Astrocyte (in vitro differentiated cells and primary cell): ENCODE data around the gene FOXK2. TPM values are rescaled to one million over a fixed set of nuclear protein-coding genes. Genes with fewer than 3 reads are reported as not detected.

ENCODE experiments used
- DNase-seq: peaks from one replicate; pipeline ENCODE4 v3.0.0-alpha.2; 2010; ENCODE audit warnings: low read depth
- FAIRE-seq: peaks from 2 replicates; lab custom pipeline; 2011; peaks lifted over from hg19 to GRCh38; lab: Jason Lieb, UNC
- H2AFZ ChIP-seq: 2 replicates; pipeline ENCODE4 v1.6.0; 2012; ENCODE audit warnings: low read depth, low read length, inconsistent platforms
- H3K27ac ChIP-seq: 2 replicates; pipeline ENCODE4 v1.5.1; 2011; ENCODE audit warnings: low read depth, low read length, inconsistent platforms
- H3K27me3 ChIP-seq: 2 replicates; pipeline ENCODE4 v1.6.0; 2011; ENCODE audit warnings: low read length, inconsistent platforms; ENCODE audit not compliant: insufficient read depth
- H3K36me3 ChIP-seq: 2 replicates; pipeline ENCODE4 v1.5.1; 2011; ENCODE audit warnings: low read length, inconsistent platforms; ENCODE audit not compliant: insufficient read depth
- H3K4me1 ChIP-seq: 2 replicates; pipeline ENCODE4 v1.5.1; 2011; ENCODE audit warnings: low read length, inconsistent platforms; ENCODE audit not compliant: insufficient read depth
- H3K4me2 ChIP-seq: 2 replicates; pipeline ENCODE4 v1.6.0; 2012; ENCODE audit warnings: low read length, inconsistent platforms
- H3K4me3 ChIP-seq: 2 replicates; pipeline ENCODE4 v1.5.1; 2011; ENCODE audit warnings: low read depth, mild to moderate bottlenecking, low read length, inconsistent platforms; ENCODE audit not compliant: insufficient read depth
- H3K79me2 ChIP-seq: 2 replicates; pipeline ENCODE4 v1.6.0; 2012; ENCODE audit warnings: mild to moderate bottlenecking, low read length, inconsistent platforms; ENCODE audit not compliant: insufficient read depth
- H3K9ac ChIP-seq: 2 replicates; pipeline ENCODE4 v1.6.0; 2012; ENCODE audit warnings: mild to moderate bottlenecking, low read length, inconsistent platforms
- H3K9me3 ChIP-seq: 2 replicates; pipeline ENCODE4 v1.5.1; 2012; ENCODE audit warnings: low read depth, mild to moderate bottlenecking, low read length, inconsistent platforms; ENCODE audit not compliant: insufficient read depth
- H4K20me1 ChIP-seq: 2 replicates; pipeline ENCODE4 v1.6.0; 2012; ENCODE audit warnings: low read length, inconsistent platforms; ENCODE audit not compliant: insufficient read depth
- H3K27ac Mint-ChIP-seq: one replicate; pipeline ENCODE4 v1.8.0; 2021; ENCODE audit warnings: mild to moderate bottlenecking, mixed read lengths; ENCODE audit not compliant: unreplicated experiment
- H3K27me3 Mint-ChIP-seq: one replicate; pipeline ENCODE4 v1.8.0; 2021; ENCODE audit warnings: low read depth, mixed read lengths; ENCODE audit not compliant: unreplicated experiment
- H3K36me3 Mint-ChIP-seq: one replicate; pipeline ENCODE4 v1.8.0; 2021; ENCODE audit warnings: low read depth, mixed read lengths; ENCODE audit not compliant: unreplicated experiment
- H3K4me1 Mint-ChIP-seq: one replicate; pipeline ENCODE4 v1.8.0; 2021; ENCODE audit warnings: low read depth, mixed read lengths; ENCODE audit not compliant: unreplicated experiment
- H3K4me3 Mint-ChIP-seq: one replicate; pipeline ENCODE4 v1.8.0; 2021; ENCODE audit warnings: mild to moderate bottlenecking, moderate library complexity, mixed read lengths; ENCODE audit not compliant: unreplicated experiment
- H3K9me3 Mint-ChIP-seq: one replicate; pipeline ENCODE4 v1.8.0; 2021; ENCODE audit warnings: mild to moderate bottlenecking, mixed read lengths; ENCODE audit not compliant: unreplicated experiment
- EZH2 ChIP-seq: IDR thresholded peaks from 2 replicates; pipeline ENCODE4 v1.6.1; 2012; ENCODE audit warnings: mild to moderate bottlenecking, low read length, inconsistent platforms; ENCODE audit not compliant: insufficient read depth
- total RNA-seq: library from RNA; stranded (reverse); gene quantifications from 2 replicates; pipeline ENCODE4 v1.2.1, GENCODE V29; 2021
- TF ChIP-seq, protein P1 (sequence below): IDR thresholded peaks from 2 replicates; pipeline ENCODE4 v1.5.1; 2011; ENCODE audit warnings: low read depth, mild to moderate bottlenecking, inconsistent platforms, low read length, moderate library complexity; ENCODE audit not compliant: insufficient read depth

The FOXK2 gene
- total RNA-seq, 1 donor from 2014 or later: 68.0 TPM

DNA sequence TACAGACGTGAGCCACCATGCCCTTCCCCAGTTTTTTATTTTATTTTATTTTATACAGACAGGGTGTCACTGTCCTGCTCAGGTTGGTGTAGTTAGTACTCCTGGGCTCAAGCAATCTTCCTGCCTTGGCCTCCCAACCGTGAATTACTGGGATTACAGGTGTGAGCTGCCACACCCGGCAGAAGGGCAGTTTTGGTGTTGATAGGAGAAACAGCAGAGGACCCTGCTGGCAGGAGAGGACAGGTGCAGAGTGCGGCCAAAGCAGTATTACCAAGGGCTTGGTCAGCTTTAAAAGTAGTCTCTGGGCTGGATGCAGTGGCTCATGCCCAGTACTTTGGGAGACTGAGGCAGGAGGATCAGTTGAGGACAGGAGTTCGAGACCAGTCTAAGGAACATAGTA lies 22.9 kb downstream of the FOXK2 start:
- Histone ChIP-seq H2AFZ (no peak overlapping the region), H3K4me3 (no peak overlapping the region), H3K4me2 (no peak overlapping the region), H3K27me3 (no peaks in the 10 kb centered on the region), H3K9ac (no peak overlapping the region), H3K4me1 (peaks cover 2% of the 10 kb centered on the region), H3K79me2 (peaks cover 98% of the 10 kb centered on the region), H3K9me3 (no peaks in the 10 kb centered on the region), H3K36me3 (no peaks in the 10 kb centered on the region), H4K20me1 (peaks cover 91% of the 10 kb centered on the region), H3K27ac (no peak overlapping the region)
- FAIRE-seq (no peak), DNase-seq (no peak)
- Mint-ChIP-seq H3K4me1 (peaks cover 17% of the 10 kb centered on the region), H3K27me3 (no peaks in the 10 kb centered on the region), H3K27ac (no peak overlapping the region), H3K36me3 (no peaks in the 10 kb centered on the region), H3K4me3 (no peak overlapping the region), H3K9me3 (no peaks in the 10 kb centered on the region)
- no peak for TF ChIP-seq EZH2
- TF ChIP-seq, protein P1, sequence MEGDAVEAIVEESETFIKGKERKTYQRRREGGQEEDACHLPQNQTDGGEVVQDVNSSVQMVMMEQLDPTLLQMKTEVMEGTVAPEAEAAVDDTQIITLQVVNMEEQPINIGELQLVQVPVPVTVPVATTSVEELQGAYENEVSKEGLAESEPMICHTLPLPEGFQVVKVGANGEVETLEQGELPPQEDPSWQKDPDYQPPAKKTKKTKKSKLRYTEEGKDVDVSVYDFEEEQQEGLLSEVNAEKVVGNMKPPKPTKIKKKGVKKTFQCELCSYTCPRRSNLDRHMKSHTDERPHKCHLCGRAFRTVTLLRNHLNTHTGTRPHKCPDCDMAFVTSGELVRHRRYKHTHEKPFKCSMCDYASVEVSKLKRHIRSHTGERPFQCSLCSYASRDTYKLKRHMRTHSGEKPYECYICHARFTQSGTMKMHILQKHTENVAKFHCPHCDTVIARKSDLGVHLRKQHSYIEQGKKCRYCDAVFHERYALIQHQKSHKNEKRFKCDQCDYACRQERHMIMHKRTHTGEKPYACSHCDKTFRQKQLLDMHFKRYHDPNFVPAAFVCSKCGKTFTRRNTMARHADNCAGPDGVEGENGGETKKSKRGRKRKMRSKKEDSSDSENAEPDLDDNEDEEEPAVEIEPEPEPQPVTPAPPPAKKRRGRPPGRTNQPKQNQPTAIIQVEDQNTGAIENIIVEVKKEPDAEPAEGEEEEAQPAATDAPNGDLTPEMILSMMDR: no peak

DNA sequence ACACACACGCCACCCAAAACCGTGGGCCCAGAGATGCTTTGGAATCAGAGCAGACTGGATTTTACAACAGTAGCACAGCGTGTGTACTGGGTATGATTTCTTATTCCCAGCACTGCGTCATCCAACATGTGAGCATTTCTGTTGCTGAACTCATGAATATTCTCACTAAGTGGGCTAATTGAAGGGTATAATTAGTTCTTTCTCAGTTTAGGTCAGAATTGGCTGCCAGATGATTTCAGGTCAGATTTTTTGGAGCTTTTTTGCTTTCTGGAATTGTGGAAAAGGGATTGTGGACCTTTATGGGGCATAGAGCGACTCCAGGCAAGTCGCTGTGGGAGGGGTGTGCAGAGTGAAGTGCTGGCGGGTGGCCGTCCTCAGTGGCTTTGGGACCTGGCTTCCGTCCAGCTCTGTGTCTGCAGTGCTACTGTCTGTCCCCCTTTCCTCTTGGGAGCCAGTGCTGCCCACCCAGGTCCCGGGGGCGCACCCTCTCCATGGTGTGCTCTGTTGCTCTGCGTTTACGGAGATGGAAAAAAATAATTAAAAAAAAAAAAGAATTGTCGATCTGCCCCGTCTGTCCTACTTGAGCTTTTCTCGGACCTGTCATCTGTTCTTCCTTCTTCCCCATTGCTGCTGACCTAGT lies 25.0 kb downstream of the FOXK2 start:
- Histone ChIP-seq H3K4me2 (no peak overlapping the region), H3K79me2 (peaks cover 98% of the 10 kb centered on the region), H4K20me1 (peaks cover 92% of the 10 kb centered on the region), H3K4me1 (no peaks in the 10 kb centered on the region), H3K36me3 (no peaks in the 10 kb centered on the region), H3K4me3 (no peak overlapping the region), H3K9me3 (no peaks in the 10 kb centered on the region), H3K27ac (no peak overlapping the region), H3K9ac (no peak overlapping the region), H3K27me3 (no peaks in the 10 kb centered on the region), H2AFZ (no peak overlapping the region)
- DNase-seq (no peak), FAIRE-seq (no peak)
- Mint-ChIP-seq H3K27ac (no peak overlapping the region), H3K27me3 (no peaks in the 10 kb centered on the region), H3K9me3 (no peaks in the 10 kb centered on the region), H3K4me3 (no peak overlapping the region), H3K4me1 (peaks cover 17% of the 10 kb centered on the region), H3K36me3 (peaks cover 5% of the 10 kb centered on the region)
- TF ChIP-seq, protein P1: no peak
- TF ChIP-seq EZH2: no peak

DNA sequence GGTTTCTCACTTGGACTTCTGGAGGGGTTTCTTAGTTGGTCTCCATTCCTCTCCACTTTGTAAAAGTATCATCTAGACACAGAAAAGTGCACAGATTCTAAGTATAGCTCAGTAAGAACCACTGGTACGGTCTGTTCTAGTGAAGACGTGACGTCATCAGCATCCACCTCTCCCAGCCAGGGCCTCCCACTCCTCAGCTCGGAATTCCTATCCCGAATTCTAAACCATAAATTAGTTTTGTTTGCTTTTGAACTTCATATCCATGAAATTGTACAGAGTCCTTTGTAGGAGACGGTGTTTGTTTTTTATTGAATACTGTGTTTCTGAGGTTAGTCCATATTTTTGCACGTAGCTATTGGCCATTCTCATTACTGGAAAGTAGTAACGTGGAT lies 25.5 kb downstream of the FOXK2 start:
- Histone ChIP-seq H2AFZ (no peak overlapping the region), H3K4me2 (no peak overlapping the region), H3K4me1 (no peaks in the 10 kb centered on the region), H3K9ac (no peak overlapping the region), H3K27me3 (no peaks in the 10 kb centered on the region), H3K36me3 (no peaks in the 10 kb centered on the region), H3K79me2 (peaks cover 98% of the 10 kb centered on the region), H4K20me1 (peaks cover 94% of the 10 kb centered on the region), H3K4me3 (no peak overlapping the region), H3K27ac (no peak overlapping the region), H3K9me3 (no peaks in the 10 kb centered on the region)
- H3K27me3 Mint-ChIP-seq: no peaks in the 10 kb centered on the region
- H3K9me3 Mint-ChIP-seq: no peaks in the 10 kb centered on the region
- no peak for DNase-seq
- H3K27ac Mint-ChIP-seq: no peak overlapping the region
- FAIRE-seq: no peak
- no peak for TF ChIP-seq EZH2
- TF ChIP-seq, protein P1: no peak
- H3K4me3 Mint-ChIP-seq: no peak overlapping the region
- H3K36me3 Mint-ChIP-seq: peaks cover 5% of the 10 kb centered on the region
- peaks cover 17% of the 10 kb centered on the region for H3K4me1 Mint-ChIP-seq
